ENCODE measurements around the gene TOMM20. TPM values are rescaled to one million over a fixed set of nuclear protein-coding genes. Genes with fewer than 3 reads are reported as not detected.

TOMM20 gene
- total and polyA plus RNA-seq, 2 donors (not counting 1 experiment from before 2014, with no cell fraction given), result 25.0 to 77.3 TPM

DNA sequence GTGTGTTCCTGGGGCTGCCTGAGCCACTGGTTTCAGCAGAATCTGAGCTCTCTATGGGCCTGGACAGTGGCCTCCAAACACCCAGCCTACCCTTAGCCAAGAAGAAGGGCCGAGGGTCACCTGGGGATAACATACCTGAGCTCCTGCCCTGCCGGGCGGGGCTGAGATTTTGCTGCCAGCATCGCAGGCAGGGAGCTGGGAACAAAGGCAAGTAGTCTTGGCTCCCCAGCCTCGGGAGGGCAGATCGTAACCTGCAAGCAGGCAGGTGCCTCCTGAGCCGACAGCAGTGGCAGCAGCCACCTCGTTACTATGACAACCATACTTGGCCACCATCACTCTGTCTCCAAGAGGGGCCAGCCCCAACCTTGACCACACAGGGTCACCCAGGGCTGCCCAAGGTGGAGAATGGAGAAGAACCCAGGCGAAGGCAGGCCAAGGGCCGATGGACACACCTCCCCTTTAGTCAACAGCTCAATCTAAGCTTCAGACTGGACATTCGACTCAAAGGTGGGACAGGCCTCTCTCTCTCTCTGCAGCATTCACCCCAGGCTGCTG lies 54.6 kb downstream of the TOMM20 start:
- Histone ChIP-seq H3K9ac (ENCODE audit: low read length) (no peak overlapping the region), H3K4me1 (ENCODE audit: control insufficient read depth in 2 of 2, insufficient read depth in 2 of 2, low read length in 2 of 2) (peaks cover 17 to 22% of the 10 kb centered on the region in 2 donors), H4K20me1 (ENCODE audit: control insufficient read depth, insufficient read depth, low read length, poor library complexity, severe bottlenecking) (no peaks in the 10 kb centered on the region), H2AFZ (ENCODE audit: insufficient read depth, low read depth, low read length, poor library complexity, severe bottlenecking) (peak overlapping the region; percentile 74), H3K9me3 (ENCODE audit: control extremely low read depth in 1 of 3, control insufficient read depth in 2 of 3, insufficient read depth in 1 of 3, low read length in 2 of 3) (no peaks in the 10 kb centered on the region), H3K79me2 (ENCODE audit: control insufficient read depth, insufficient read depth, low read length) (no peaks in the 10 kb centered on the region), H3K4me2 (replicated peaks; ENCODE audit: low read depth, low read length, poor library complexity, severe bottlenecking) (peak overlapping the region; percentile 65), H3K27me3 (replicated peaks in 1 of 4; ENCODE audit: control extremely low read depth in 1 of 4, control insufficient read depth in 3 of 4, insufficient read depth in 4 of 4, low read length in 3 of 4) (no peaks in the 10 kb centered on the region), H3K27ac (ENCODE audit: low read length in 2 of 2) (no peak overlapping the region), H3K4me3 (ENCODE audit: control extremely low read depth in 1 of 5, extremely low read depth in 1 of 5, insufficient read depth in 1 of 5, low read depth in 2 of 5, low read length in 4 of 5) (no peak overlapping the region), H3K36me3 (replicated peaks in 1 of 2; ENCODE audit: control extremely low read depth in 1 of 2, control insufficient read depth in 1 of 2, extremely low read depth in 1 of 2, insufficient read depth in 2 of 2, low read length in 1 of 2) (no peaks in the 10 kb centered on the region)
- ATAC-seq (ENCODE audit: low read depth) (no peak), DNase-seq (no peak)
- TF ChIP-seq, protein P1, sequence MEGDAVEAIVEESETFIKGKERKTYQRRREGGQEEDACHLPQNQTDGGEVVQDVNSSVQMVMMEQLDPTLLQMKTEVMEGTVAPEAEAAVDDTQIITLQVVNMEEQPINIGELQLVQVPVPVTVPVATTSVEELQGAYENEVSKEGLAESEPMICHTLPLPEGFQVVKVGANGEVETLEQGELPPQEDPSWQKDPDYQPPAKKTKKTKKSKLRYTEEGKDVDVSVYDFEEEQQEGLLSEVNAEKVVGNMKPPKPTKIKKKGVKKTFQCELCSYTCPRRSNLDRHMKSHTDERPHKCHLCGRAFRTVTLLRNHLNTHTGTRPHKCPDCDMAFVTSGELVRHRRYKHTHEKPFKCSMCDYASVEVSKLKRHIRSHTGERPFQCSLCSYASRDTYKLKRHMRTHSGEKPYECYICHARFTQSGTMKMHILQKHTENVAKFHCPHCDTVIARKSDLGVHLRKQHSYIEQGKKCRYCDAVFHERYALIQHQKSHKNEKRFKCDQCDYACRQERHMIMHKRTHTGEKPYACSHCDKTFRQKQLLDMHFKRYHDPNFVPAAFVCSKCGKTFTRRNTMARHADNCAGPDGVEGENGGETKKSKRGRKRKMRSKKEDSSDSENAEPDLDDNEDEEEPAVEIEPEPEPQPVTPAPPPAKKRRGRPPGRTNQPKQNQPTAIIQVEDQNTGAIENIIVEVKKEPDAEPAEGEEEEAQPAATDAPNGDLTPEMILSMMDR (IDR thresholded peaks at IDR 0.05), result no peak
- no peak for TF ChIP-seq EZH2 (IDR thresholded peaks at IDR 0.05; ENCODE audit: borderline replicate concordance, insufficient read depth, low read depth, low read length, poor library complexity, severe bottlenecking)
- 80% methylated on average over 10 of the region's 11 CpGs for WGBS (ENCODE audit: insufficient coverage)
- Mint-ChIP-seq H3K27ac (peak overlapping the region; percentile 98), H3K9me3 (ENCODE audit: insufficient read depth) (no peaks in the 10 kb centered on the region), H3K4me3 (peak overlapping the region; percentile 81), H3K27me3 (no peaks in the 10 kb centered on the region), H3K4me1 (peaks cover 31% of the 10 kb centered on the region)
- intact Hi-C loops (cut with micrococcal nuclease), result loop anchor here (1.0 to 2.0 kb wide), 5 partner anchors 25 to 463 kb away; partner anchors contain the start of gene IRF2BP2
- ChIA-PET POLR2A (interaction anchor here (1.4 kb wide), 1 partner anchor 94 kb away, joined by 3 read pairs; no protein-coding TSS in a partner anchor), CTCF (interaction anchor here (0.7 to 3.2 kb wide), 2 partner anchors 9 to 465 kb away, joined by 3 to 14 read pairs; no protein-coding TSS in a partner anchor)

DNA sequence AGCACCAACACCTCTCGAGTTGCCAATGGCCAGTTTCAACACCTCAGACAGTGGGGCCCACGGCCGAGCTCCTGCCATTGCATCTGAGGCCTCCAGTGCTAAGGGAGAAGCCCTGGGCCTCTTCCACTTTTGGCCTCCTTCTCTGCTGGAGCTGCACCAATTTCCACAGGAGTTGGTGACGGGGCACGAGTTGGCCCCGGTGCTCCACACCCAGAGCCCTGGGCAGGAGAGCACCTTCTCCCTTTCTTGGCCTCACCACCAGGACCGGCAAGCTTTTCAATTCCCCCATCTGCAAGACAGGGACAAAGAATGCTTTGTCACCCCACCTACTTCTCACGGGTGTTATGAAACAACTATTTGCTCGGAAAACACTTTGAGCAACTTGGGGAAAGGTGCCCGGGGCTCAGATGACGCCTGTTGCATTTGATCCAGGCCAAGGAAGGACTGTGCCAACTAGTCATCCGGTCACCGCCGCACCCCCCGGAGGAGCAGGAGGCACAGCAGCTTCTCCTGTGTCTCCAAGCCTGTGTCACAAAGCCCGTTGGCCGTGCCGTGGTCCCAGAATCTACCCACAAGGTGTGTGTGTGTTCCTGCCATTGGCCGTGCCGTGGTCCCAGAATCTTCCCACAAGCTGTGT lies 55.2 kb downstream of the TOMM20 start:
- no peak for TF ChIP-seq EZH2 (IDR thresholded peaks at IDR 0.05; ENCODE audit: borderline replicate concordance, insufficient read depth, low read depth, low read length, poor library complexity, severe bottlenecking)
- TF ChIP-seq, protein P1 (IDR thresholded peaks at IDR 0.05), result no peak
- intact Hi-C loops (cut with micrococcal nuclease), result no loop called here

More for the DNA sequence above, 55.2 kb downstream of the TOMM20 start:
- CTCF ChIA-PET, result interaction anchor here (0.7 to 3.2 kb wide), 2 partner anchors 10 to 464 kb away, joined by 3 to 14 read pairs; no protein-coding TSS in a partner anchor
- H3K4me3 Mint-ChIP-seq, result no peak overlapping the region
- H3K9me3 ChIP-seq (ENCODE audit: control extremely low read depth in 1 of 3, control insufficient read depth in 2 of 3, insufficient read depth in 1 of 3, low read length in 2 of 3), result no peaks in the 10 kb centered on the region
- no peak overlapping the region for H3K4me2 ChIP-seq (replicated peaks; ENCODE audit: low read depth, low read length, poor library complexity, severe bottlenecking)
- no peaks in the 10 kb centered on the region for H3K27me3 ChIP-seq (replicated peaks in 1 of 4; ENCODE audit: control extremely low read depth in 1 of 4, control insufficient read depth in 3 of 4, insufficient read depth in 4 of 4, low read length in 3 of 4)
- no peaks in the 10 kb centered on the region for H3K9me3 Mint-ChIP-seq (ENCODE audit: insufficient read depth)
- no peaks in the 10 kb centered on the region for H3K27me3 Mint-ChIP-seq
- H3K79me2 ChIP-seq (ENCODE audit: control insufficient read depth, insufficient read depth, low read length), result no peaks in the 10 kb centered on the region
- H3K27ac ChIP-seq (ENCODE audit: low read length in 2 of 2), result no peak overlapping the region
- no peak overlapping the region for H2AFZ ChIP-seq (ENCODE audit: insufficient read depth, low read depth, low read length, poor library complexity, severe bottlenecking)
- no peak overlapping the region for H3K27ac Mint-ChIP-seq
- H3K9ac ChIP-seq (ENCODE audit: low read length), result no peak overlapping the region
- no peaks in the 10 kb centered on the region for H3K36me3 ChIP-seq (replicated peaks in 1 of 2; ENCODE audit: control extremely low read depth in 1 of 2, control insufficient read depth in 1 of 2, extremely low read depth in 1 of 2, insufficient read depth in 2 of 2, low read length in 1 of 2)
- ATAC-seq (ENCODE audit: low read depth), result no peak
- no peak for DNase-seq
- WGBS (ENCODE audit: insufficient coverage), result 81% methylated on average over 18 of the region's 20 CpGs
- no peaks in the 10 kb centered on the region for H4K20me1 ChIP-seq (ENCODE audit: control insufficient read depth, insufficient read depth, low read length, poor library complexity, severe bottlenecking)
- peaks cover 17 to 22% of the 10 kb centered on the region in 2 donors for H3K4me1 ChIP-seq (ENCODE audit: control insufficient read depth in 2 of 2, insufficient read depth in 2 of 2, low read length in 2 of 2)
- peaks cover 31% of the 10 kb centered on the region for H3K4me1 Mint-ChIP-seq
- no peak overlapping the region for H3K4me3 ChIP-seq (ENCODE audit: control extremely low read depth in 1 of 5, extremely low read depth in 1 of 5, insufficient read depth in 1 of 5, low read depth in 2 of 5, low read length in 4 of 5)
- POLR2A ChIA-PET, result interaction anchor here (1.4 kb wide), 1 partner anchor 94 kb away, joined by 3 read pairs; no protein-coding TSS in a partner anchor

All from B cell (primary cell).